K562 (cell line): ENCODE results near the gene MND1. TPM values are rescaled to one million over a fixed set of nuclear protein-coding genes. Genes with fewer than 3 reads are reported as not detected.
A peak's percentile ranks its signal among the peaks of the same experiment; 100 is the strongest.

Experiments used
- ATF3 ChIP-seq, 2 experiments: fragments of 450-650 bp in 1 of 2; sonication (generic) in 1 of 2; formaldehyde crosslinking in 1 of 2; IDR thresholded peaks in 1 of 2; conservative IDR thresholded peaks in 1 of 2; 2 replicates each; pipeline versions ENCODE4 v1.6.1 to v1.8.1; 2016 to 2023; ENCODE audit warnings: mild to moderate bottlenecking in 2 of 2, moderate library complexity in 2 of 2, inconsistent platforms in 1 of 2, missing genetic modification reagents in 1 of 2
- CEBPB ChIP-seq: fragments of 450-650 bp; IDR thresholded peaks from 2 replicates; pipeline ENCODE4 v1.6.1; 2016; ENCODE audit warnings: missing genetic modification characterization, missing compliant biosample characterization
- CEBPG ChIP-seq, 3 experiments: fragments of 200-800 bp in 1 of 3; sonication (Bioruptor generic) in 1 of 3; sonication (generic) in 1 of 3; formaldehyde crosslinking in 1 of 3; IDR thresholded peaks in 2 of 3; conservative IDR thresholded peaks in 1 of 3; 2 replicates each; pipeline versions ENCODE4 v1.6.1 to v1.8.0; 2016 to 2022; ENCODE audit warnings: missing compliant biosample characterization in 2 of 3, missing genetic modification characterization in 2 of 3, mild to moderate bottlenecking in 1 of 3, missing genetic modification reagents in 1 of 3
- CREB1 ChIP-seq, 2 experiments: sonication (generic) in 1 of 2; formaldehyde crosslinking in 1 of 2; IDR thresholded peaks; 2 replicates each; pipeline versions ENCODE4 v1.6.1 to v1.8.0; 2012 to 2022; ENCODE audit warnings: inconsistent platforms in 1 of 2, mild to moderate bottlenecking in 1 of 2, missing genetic modification reagents in 1 of 2, moderate library complexity in 1 of 2
- NFYB ChIP-seq: IDR thresholded peaks from 2 replicates; pipeline ENCODE4 v1.6.1; 2011; ENCODE audit warnings: mild to moderate bottlenecking, moderate library complexity; ENCODE audit not compliant: insufficient read length; ENCODE audit errors: extremely low read depth
- NR2F6 ChIP-seq: fragments of 450-650 bp; formaldehyde crosslinking; IDR thresholded peaks from 2 replicates; pipeline ENCODE4 v1.4.0; 2020; ENCODE audit warnings: mild to moderate bottlenecking
- NRF1 ChIP-seq, 2 experiments: fragments of 450-650 bp; IDR thresholded peaks in 1 of 2; conservative IDR thresholded peaks in 1 of 2; 2 replicates each; pipeline ENCODE4 v1.6.1; 2014; ENCODE audit warnings: mild to moderate bottlenecking in 2 of 2
- SMAD4 ChIP-seq: fragments of 250-450 bp; sonication (Bioruptor Pico); conservative IDR thresholded peaks from 2 replicates; pipeline ENCODE4 v1.8.0; 2021; ENCODE audit warnings: inconsistent platforms, mild to moderate bottlenecking, moderate library complexity
- SMARCE1 ChIP-seq: fragments of 450-650 bp; IDR thresholded peaks from 2 replicates; pipeline ENCODE4 v1.7.1; 2016; ENCODE audit warnings: mild to moderate bottlenecking
- SP2 ChIP-seq: IDR thresholded peaks from 2 replicates; pipeline ENCODE4 v1.6.1; 2011; ENCODE audit warnings: mild to moderate bottlenecking, low read depth, low read length, moderate library complexity; ENCODE audit not compliant: poor library complexity, severe bottlenecking; ENCODE audit errors: extremely low read depth
- SRF ChIP-seq, 2 experiments: fragments of 250-450, 450-650 bp in 1 of 2; sonication (Bioruptor Pico) in 1 of 2; sonication (generic) in 1 of 2; formaldehyde crosslinking; IDR thresholded peaks; 2 replicates each; pipeline versions ENCODE4 v1.5.0 to v1.5.1; 2020 to 2022; ENCODE audit warnings: mild to moderate bottlenecking in 1 of 2, missing genetic modification reagents in 1 of 2
- TEAD4 ChIP-seq, 2 experiments: sonication (generic) in 1 of 2; formaldehyde crosslinking in 1 of 2; IDR thresholded peaks; 2 replicates each; pipeline versions ENCODE4 v1.6.1 to v1.8.0; 2012 to 2022; ENCODE audit warnings: borderline replicate concordance in 1 of 2, inconsistent platforms in 1 of 2, low read length in 1 of 2, mild to moderate bottlenecking in 1 of 2, missing genetic modification reagents in 1 of 2
- TSHZ1 ChIP-seq: fragments of 250-450 bp; sonication (Bioruptor Pico); IDR thresholded peaks from 2 replicates; pipeline ENCODE4 v1.4.0; 2020; ENCODE audit warnings: mild to moderate bottlenecking, moderate library complexity
- ZNF507 ChIP-seq: conservative IDR thresholded peaks from 2 replicates; pipeline ENCODE4 v1.6.1; 2017; ENCODE audit warnings: missing genetic modification characterization, missing compliant biosample characterization
- ZNF766 ChIP-seq: fragments of 200-800 bp; sonication (Bioruptor generic); conservative IDR thresholded peaks from 2 replicates; pipeline ENCODE4 v1.6.1; 2016; ENCODE audit warnings: missing genetic modification characterization, missing compliant biosample characterization
- polyA plus RNA-seq, 8 experiments: library from polyadenylated mRNA; depleted of rRNA in 4 of 8; stranded (reverse) in 5 of 8; unstranded in 3 of 8; fragments of >200 nt; fragmentation: Nextera tagmentation in 2 of 8; fragmentation: Illumina TruSeq in 1 of 8; extraction: Ambion mirVana in 2 of 8; extraction: Trizol in 1 of 8; gene quantifications; 2 replicates each; pipeline versions ENCODE4 v1.2.1 to v1.2.3, GENCODE V29; 2011 to 2014; ENCODE audit warnings: inconsistent platforms in 1 of 8, missing spikeins in 1 of 8
- total RNA-seq, 7 experiments: library from RNA; depleted of rRNA in 6 of 7; stranded (reverse); fragments of >200 nt in 6 of 7; fragmentation: Illumina TruSeq in 2 of 7; extraction: Trizol in 2 of 7; gene quantifications; 2 replicates each; pipeline versions ENCODE4 v1.2.1 to v1.2.3, GENCODE V29; 2011 to 2021; ENCODE audit warnings: low replicate concordance in 1 of 7
- TF ChIP-seq, protein P1 (sequence below), 2 experiments: fragments of 250-450 bp in 1 of 2; fragments of 450-650 bp in 1 of 2; sonication (Bioruptor Pico) in 1 of 2; IDR thresholded peaks; 2 replicates each; pipeline versions ENCODE4 v1.6.1 to v1.8.0; 2016 to 2021; ENCODE audit warnings: mild to moderate bottlenecking in 2 of 2, moderate library complexity in 2 of 2, missing compliant biosample characterization in 1 of 2, missing genetic modification characterization in 1 of 2
- TF ChIP-seq, protein P2 (sequence below): fragments of 200-800 bp; sonication (Bioruptor generic); IDR thresholded peaks from 2 replicates; pipeline ENCODE4 v1.6.1; 2017; ENCODE audit warnings: missing genetic modification characterization, missing compliant biosample characterization

MND1 gene
- total and polyA plus RNA-seq, 9 of the 15 experiments (the other 6 are each of a cell fraction or from before 2014, with no cell fraction given): 35.3 to 94.1 (median 59.9) TPM

DNA sequence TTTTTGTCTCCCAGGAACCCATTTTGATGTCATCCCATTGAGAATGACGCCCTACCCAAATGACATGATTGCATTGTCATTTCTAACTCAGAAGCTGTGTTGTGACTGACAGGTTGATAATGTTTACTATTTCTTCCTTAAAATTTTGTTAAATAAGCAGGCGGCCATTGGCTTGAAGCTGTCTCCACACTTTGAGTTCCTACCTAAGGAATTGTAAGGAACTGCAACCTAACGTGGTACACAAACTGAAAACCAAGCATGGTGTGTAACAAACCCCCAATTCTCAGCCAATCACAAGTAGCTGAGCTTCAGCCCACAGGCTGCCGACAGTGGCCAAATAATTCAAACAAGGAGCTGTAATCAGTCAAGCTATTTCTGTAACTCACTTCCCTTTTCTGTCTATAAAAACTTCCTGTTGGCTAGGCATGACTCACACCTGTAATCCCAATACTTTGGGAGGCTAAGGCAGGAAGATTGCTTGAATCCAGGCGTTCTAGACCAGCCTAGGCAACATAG is 2.9 kb upstream of the MND1 start (continued):
- TF ChIP-seq CEBPB (0 out of 2 replicates have a peak, but pooled peaks have one; percentile 7), NRF1 (conservative IDR thresholded peaks at IDR 0.05 in 1 of 2, IDR thresholded peaks at IDR 0.05 in 1 of 2) (no peak), TSHZ1 (CRISPR knock-in tag) (no peak), TEAD4 (IDR thresholded peaks at IDR 0.05; ENCODE audit: low read length) (peak; percentile 42; the same call in 1 of the 2 replicates), TEAD4 (CRISPR knock-in tag; IDR thresholded peaks at IDR 0.05; ENCODE audit: borderline replicate concordance) (no peak), SMAD4 (CRISPR knock-in tag) (peak; percentile 45; the same call in 1 of the 2 replicates), NFYB (peak; percentile 20), ZNF766 (CRISPR knock-in tag) (0 out of 2 replicates have a peak, but pooled peaks have one; percentile 61), SRF (CRISPR knock-in tag; IDR thresholded peaks at IDR 0.05) (peak in 1 of 2 experiments; percentile 48; a peak in 1 of 4 replicates), ZNF507 (no peak), CREB1 (IDR thresholded peaks at IDR 0.05) (peak; percentile 80), CREB1 (CRISPR knock-in tag; IDR thresholded peaks at IDR 0.05) (peak; percentile 76), CEBPG (CRISPR knock-in tag; IDR thresholded peaks at IDR 0.05) (peak; percentile 23; the same call in 1 of the 2 replicates), CEBPG (tag; conservative IDR thresholded peaks at IDR 0.05 in 1 of 2, IDR thresholded peaks at IDR 0.05 in 1 of 2) (no peak), ATF3 (IDR thresholded peaks at IDR 0.05) (peak; percentile 85), ATF3 (CRISPR knock-in tag; conservative IDR thresholded peaks at IDR 0.05) (no peak; the same call in 1 of the 2 replicates), SP2 (no peak), SMARCE1 (peak; percentile 83; the same call in 1 of the 2 replicates), NR2F6 (CRISPR knock-in tag) (no peak)
- TF ChIP-seq, protein P1, sequence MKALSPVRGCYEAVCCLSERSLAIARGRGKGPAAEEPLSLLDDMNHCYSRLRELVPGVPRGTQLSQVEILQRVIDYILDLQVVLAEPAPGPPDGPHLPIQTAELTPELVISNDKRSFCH (CRISPR knock-in tag; IDR thresholded peaks at IDR 0.05): no peak
- TF ChIP-seq, protein P1 (tag; IDR thresholded peaks at IDR 0.05): no peak
- TF ChIP-seq, protein P2, sequence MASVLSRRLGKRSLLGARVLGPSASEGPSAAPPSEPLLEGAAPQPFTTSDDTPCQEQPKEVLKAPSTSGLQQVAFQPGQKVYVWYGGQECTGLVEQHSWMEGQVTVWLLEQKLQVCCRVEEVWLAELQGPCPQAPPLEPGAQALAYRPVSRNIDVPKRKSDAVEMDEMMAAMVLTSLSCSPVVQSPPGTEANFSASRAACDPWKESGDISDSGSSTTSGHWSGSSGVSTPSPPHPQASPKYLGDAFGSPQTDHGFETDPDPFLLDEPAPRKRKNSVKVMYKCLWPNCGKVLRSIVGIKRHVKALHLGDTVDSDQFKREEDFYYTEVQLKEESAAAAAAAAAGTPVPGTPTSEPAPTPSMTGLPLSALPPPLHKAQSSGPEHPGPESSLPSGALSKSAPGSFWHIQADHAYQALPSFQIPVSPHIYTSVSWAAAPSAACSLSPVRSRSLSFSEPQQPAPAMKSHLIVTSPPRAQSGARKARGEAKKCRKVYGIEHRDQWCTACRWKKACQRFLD: peak; percentile 41; the same call in 1 of the 2 replicates
